H9 (cell line): ENCODE results near the gene OR2F2. TPM values are rescaled to one million over a fixed set of nuclear protein-coding genes. Genes with fewer than 3 reads are reported as not detected.

Experiments used
- DNase-seq: peaks from one replicate; pipeline ENCODE4 v3.0.0-alpha.2; 2017
- H2AFZ ChIP-seq: one replicate; pipeline ENCODE4 v1.6.1; 2013; ENCODE audit warnings: mild to moderate bottlenecking, low read length, control low read depth, moderate library complexity
- H2AK5ac ChIP-seq: 2 replicates; pipeline ENCODE4 v1.6.1; 2013; ENCODE audit warnings: low read length, control low read depth, mixed read lengths; ENCODE audit not compliant: insufficient read length
- H2BK120ac ChIP-seq: one replicate; pipeline ENCODE4 v1.6.1; 2013; ENCODE audit warnings: low read depth, mild to moderate bottlenecking, low read length, control low read depth, inconsistent platforms; ENCODE audit not compliant: poor library complexity, severe bottlenecking
- H2BK12ac ChIP-seq: 2 replicates; pipeline ENCODE4 v1.6.1; 2013; ENCODE audit warnings: low read length, control low read depth, mixed read lengths, low read depth; ENCODE audit not compliant: insufficient read length
- H2BK15ac ChIP-seq: 2 replicates; pipeline ENCODE4 v1.6.1; 2013; ENCODE audit warnings: low read depth, low read length, control low read depth
- H2BK20ac ChIP-seq: one replicate; pipeline ENCODE4 v1.6.1; 2013; ENCODE audit warnings: low read depth, mild to moderate bottlenecking, low read length, control low read depth, inconsistent platforms; ENCODE audit not compliant: poor library complexity, severe bottlenecking
- H2BK5ac ChIP-seq: 2 replicates; pipeline ENCODE4 v1.6.1; 2013; ENCODE audit warnings: low read length, control low read depth, mixed read lengths; ENCODE audit not compliant: insufficient read length
- H3K14ac ChIP-seq: 2 replicates; pipeline ENCODE4 v1.6.1; 2013; ENCODE audit warnings: low read length, control low read depth; ENCODE audit not compliant: insufficient read depth
- H3K18ac ChIP-seq: 2 replicates; pipeline ENCODE4 v1.6.1; 2013; ENCODE audit warnings: low read depth, mild to moderate bottlenecking, mixed read lengths, low read length, control low read depth; ENCODE audit not compliant: insufficient read length
- H3K23ac ChIP-seq: 2 replicates; pipeline ENCODE4 v1.6.1; 2013; ENCODE audit warnings: low read length, control low read depth, mixed read lengths, low read depth; ENCODE audit not compliant: insufficient read length
- H3K23me2 ChIP-seq: 2 replicates; pipeline ENCODE4 v1.6.1; 2013; ENCODE audit warnings: low read depth, mild to moderate bottlenecking, mixed read lengths, low read length, control low read depth; ENCODE audit not compliant: insufficient read length, poor library complexity, severe bottlenecking
- H3K27ac ChIP-seq: 2 replicates; pipeline ENCODE4 v1.5.1; 2013; ENCODE audit warnings: low read length, control low read depth, mixed read lengths, low read depth; ENCODE audit not compliant: insufficient read length
- H3K27me3 ChIP-seq: 2 replicates; pipeline ENCODE4 v1.6.1; 2013; ENCODE audit warnings: low read length, control low read depth, inconsistent platforms; ENCODE audit not compliant: insufficient read depth
- H3K4ac ChIP-seq: 2 replicates; pipeline ENCODE4 v1.6.1; 2013; ENCODE audit warnings: low read depth, mild to moderate bottlenecking, control low read depth, inconsistent platforms, low read length, moderate library complexity
- H3K4me1 ChIP-seq: 2 replicates; pipeline ENCODE4 v1.6.1; 2013; ENCODE audit warnings: low read length, control low read depth, inconsistent platforms; ENCODE audit not compliant: insufficient read depth
- H3K4me2 ChIP-seq: 2 replicates; pipeline ENCODE4 v1.6.1; 2013; ENCODE audit warnings: low read length, control low read depth, mixed read lengths; ENCODE audit not compliant: insufficient read length, insufficient read depth
- H3K56ac ChIP-seq: 2 replicates; pipeline ENCODE4 v1.6.1; 2013; ENCODE audit warnings: low read depth, mild to moderate bottlenecking, mixed read lengths, low read length, control low read depth; ENCODE audit not compliant: insufficient read length
- H3K79me1 ChIP-seq: 2 replicates; pipeline ENCODE4 v1.6.1; 2013; ENCODE audit warnings: low read depth, mild to moderate bottlenecking, moderate library complexity, low read length, control low read depth, inconsistent platforms; ENCODE audit not compliant: insufficient read depth, poor library complexity, severe bottlenecking
- H3K79me2 ChIP-seq: 2 replicates; pipeline ENCODE4 v1.6.1; 2013; ENCODE audit warnings: low read length, control low read depth, inconsistent platforms; ENCODE audit not compliant: insufficient read depth
- H3K9ac ChIP-seq: 2 replicates; pipeline ENCODE4 v1.6.1; 2013; ENCODE audit warnings: low read length, control low read depth, mixed read lengths; ENCODE audit not compliant: insufficient read length; ENCODE audit errors: extremely low read depth
- H3K9me3 ChIP-seq: one replicate; pipeline ENCODE4 v1.6.1; 2013; ENCODE audit warnings: low read depth, low read length, inconsistent platforms; ENCODE audit not compliant: control insufficient read depth
- H3T11ph ChIP-seq: one replicate; pipeline ENCODE4 v1.6.1; 2013; ENCODE audit warnings: mild to moderate bottlenecking, low read length, control low read depth, inconsistent platforms
- H4K20me1 ChIP-seq: one replicate; pipeline ENCODE4 v1.6.1; 2013; ENCODE audit not compliant: control insufficient read depth, insufficient read length, insufficient read depth
- H4K5ac ChIP-seq: 2 replicates; pipeline ENCODE4 v1.6.1; 2013; ENCODE audit warnings: low read depth, mild to moderate bottlenecking, mixed read lengths, low read length, control low read depth; ENCODE audit not compliant: insufficient read length
- H4K8ac ChIP-seq: replicated peaks from 2 replicates; pipeline ENCODE4 v1.6.1; 2013; ENCODE audit warnings: low read length, control low read depth, mixed read lengths, low read depth; ENCODE audit not compliant: insufficient read length
- H4K91ac ChIP-seq: 2 replicates; pipeline ENCODE4 v1.6.1; 2013; ENCODE audit warnings: low read depth, mild to moderate bottlenecking, moderate library complexity, mixed read lengths, low read length, control low read depth; ENCODE audit not compliant: insufficient read length
- H3K27ac Mint-ChIP-seq, 3 experiments: 2 replicates in 2 of 3; 3 replicates in 1 of 3; pipeline ENCODE4 v1.8.0; 2020 to 2021; ENCODE audit warnings: mixed read lengths in 3 of 3, mild to moderate bottlenecking in 1 of 3, moderate library complexity in 1 of 3
- H3K27me3 Mint-ChIP-seq: 2 replicates; pipeline ENCODE4 v1.8.0; 2021; ENCODE audit warnings: low read depth, mild to moderate bottlenecking, moderate library complexity, mixed read lengths
- H3K36me3 Mint-ChIP-seq, 3 experiments: 2 replicates in 2 of 3; 3 replicates in 1 of 3; pipeline ENCODE4 v1.8.0; 2020 to 2021; ENCODE audit warnings: low read depth in 3 of 3, mixed read lengths in 3 of 3; ENCODE audit not compliant: insufficient read depth in 1 of 3
- H3K4me1 Mint-ChIP-seq, 2 experiments: 2 replicates each; pipeline ENCODE4 v1.8.0; 2020; ENCODE audit warnings: mixed read lengths in 2 of 2
- H3K4me3 Mint-ChIP-seq, 2 experiments: 2 replicates in 1 of 2; 3 replicates in 1 of 2; pipeline ENCODE4 v1.8.0; 2020 to 2021; ENCODE audit warnings: mild to moderate bottlenecking in 2 of 2, mixed read lengths in 2 of 2, moderate library complexity in 1 of 2
- H3K9me3 Mint-ChIP-seq, 2 experiments: 2 replicates in 1 of 2; 3 replicates in 1 of 2; pipeline ENCODE4 v1.8.0; 2020; ENCODE audit warnings: mild to moderate bottlenecking in 2 of 2, mixed read lengths in 2 of 2, moderate library complexity in 1 of 2
- WGBS: extraction: QIAGEN DNeasy Blood & Tissue Kit; methylation state at CpG from one replicate; pipeline ENCODE4 v1.1.7; 2013; ENCODE audit warnings: missing lambda C conversion rate, low lambda C conversion rate, mixed read lengths; ENCODE audit not compliant: insufficient read length; ENCODE audit errors: extremely low coverage; 5-methylcytosine and 5-hydroxymethylcytosine counted together
- total RNA-seq: library from RNA; stranded (reverse); gene quantifications from 2 replicates; pipeline ENCODE4 v1.2.1, GENCODE V29; 2021
- TF ChIP-seq, protein P1 (sequence below): fragments of 200-600 bp; sonication (generic); conservative IDR thresholded peaks from 3 replicates; pipeline ENCODE4 v1.8.0; 2021; ENCODE audit warnings: antibody characterized with exemption, mild to moderate bottlenecking

Gene OR2F2
- total RNA-seq, 1 experiment from 2014 or later: not detected

DNA sequence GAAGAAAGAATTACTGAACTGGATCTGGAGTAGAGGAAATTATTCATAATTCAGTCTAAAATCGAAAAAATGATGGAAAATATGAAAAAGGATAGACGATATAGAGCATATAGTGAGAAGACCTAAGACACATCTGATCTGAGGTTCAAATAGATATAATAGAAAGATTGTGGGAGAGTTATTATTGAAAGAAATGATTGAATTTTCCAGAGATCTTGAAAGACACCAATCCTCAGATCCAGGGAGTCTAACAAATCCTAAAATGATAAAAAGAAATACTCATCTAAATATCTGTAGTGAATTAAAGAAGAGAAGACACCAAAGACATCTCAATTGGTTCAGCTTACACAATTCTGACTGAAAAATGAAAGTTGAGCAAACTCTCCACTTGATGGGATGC is 46.0 kb upstream of the OR2F2 start:
- H3K4me2 ChIP-seq: no peak overlapping the region
- H3K14ac ChIP-seq: no peak overlapping the region
- H4K20me1 ChIP-seq: no peaks in the 10 kb centered on the region
- no peak overlapping the region for H3K4ac ChIP-seq
- H2BK12ac ChIP-seq: no peak overlapping the region
- Mint-ChIP-seq H3K27ac (no peak overlapping the region), H3K27me3 (no peaks in the 10 kb centered on the region; the same call in 1 of the 2 replicates), H3K36me3 (peaks cover 14 to 32% (median 24%) of the 10 kb centered on the region in 3 experiments), H3K4me1 (peaks cover 11 to 18% of the 10 kb centered on the region in 2 experiments), H3K9me3 (peaks cover 19 to 20% of the 10 kb centered on the region in 2 experiments), H3K4me3 (no peak overlapping the region)
- H2BK5ac ChIP-seq: no peak overlapping the region
- no peak overlapping the region for H2AFZ ChIP-seq
- peaks cover 3% of the 10 kb centered on the region for H3K79me1 ChIP-seq
- no peak overlapping the region for H4K91ac ChIP-seq
- peaks cover 8% of the 10 kb centered on the region for H3K23me2 ChIP-seq
- no peak overlapping the region for H2BK20ac ChIP-seq
- no peak overlapping the region for H3K56ac ChIP-seq
- H3K27me3 ChIP-seq: no peaks in the 10 kb centered on the region
- TF ChIP-seq, protein P1, sequence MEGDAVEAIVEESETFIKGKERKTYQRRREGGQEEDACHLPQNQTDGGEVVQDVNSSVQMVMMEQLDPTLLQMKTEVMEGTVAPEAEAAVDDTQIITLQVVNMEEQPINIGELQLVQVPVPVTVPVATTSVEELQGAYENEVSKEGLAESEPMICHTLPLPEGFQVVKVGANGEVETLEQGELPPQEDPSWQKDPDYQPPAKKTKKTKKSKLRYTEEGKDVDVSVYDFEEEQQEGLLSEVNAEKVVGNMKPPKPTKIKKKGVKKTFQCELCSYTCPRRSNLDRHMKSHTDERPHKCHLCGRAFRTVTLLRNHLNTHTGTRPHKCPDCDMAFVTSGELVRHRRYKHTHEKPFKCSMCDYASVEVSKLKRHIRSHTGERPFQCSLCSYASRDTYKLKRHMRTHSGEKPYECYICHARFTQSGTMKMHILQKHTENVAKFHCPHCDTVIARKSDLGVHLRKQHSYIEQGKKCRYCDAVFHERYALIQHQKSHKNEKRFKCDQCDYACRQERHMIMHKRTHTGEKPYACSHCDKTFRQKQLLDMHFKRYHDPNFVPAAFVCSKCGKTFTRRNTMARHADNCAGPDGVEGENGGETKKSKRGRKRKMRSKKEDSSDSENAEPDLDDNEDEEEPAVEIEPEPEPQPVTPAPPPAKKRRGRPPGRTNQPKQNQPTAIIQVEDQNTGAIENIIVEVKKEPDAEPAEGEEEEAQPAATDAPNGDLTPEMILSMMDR: no peak
- no peak overlapping the region for H3K9ac ChIP-seq
- H3K79me2 ChIP-seq: no peaks in the 10 kb centered on the region; the same call in 1 of the 2 replicates
- H2BK15ac ChIP-seq: no peak overlapping the region
- no peak overlapping the region for H4K5ac ChIP-seq
- no peak overlapping the region for H4K8ac ChIP-seq
- no peak overlapping the region for H3K27ac ChIP-seq
- H3K9me3 ChIP-seq: no peaks in the 10 kb centered on the region
- WGBS: 100% methylated on average over 1 of the region's 2 CpGs
- no peak overlapping the region for H2AK5ac ChIP-seq
- H3K18ac ChIP-seq: no peak overlapping the region
- no peak overlapping the region for H3T11ph ChIP-seq
- no peaks in the 10 kb centered on the region for H3K4me1 ChIP-seq
- no peak overlapping the region for H3K23ac ChIP-seq
- H2BK120ac ChIP-seq: no peak overlapping the region
- DNase-seq: no peak
